COLO668 (cell line): ENCODE data around the gene HSPG2.
A peak's percentile ranks its signal among the peaks of the same experiment; 100 is the strongest.

Experiments used
- DNase-seq: peaks from one replicate; lab custom pipeline; 2025; ENCODE audit not compliant: unreplicated experiment; lab: John Stamatoyannopoulos, UW

HSPG2 gene

GRCh38 chr1:21867451-21867996 is 69.6 kb downstream of the HSPG2 start:
- no peak for DNase-seq

GRCh38 chr1:21866707-21867043 is 70.4 kb downstream of the HSPG2 start:
- peak; percentile 56 for DNase-seq

GRCh38 chr1:21865943-21866706 is 71.0 kb downstream of the HSPG2 start:
- DNase-seq = peak; percentile 88

DNA sequence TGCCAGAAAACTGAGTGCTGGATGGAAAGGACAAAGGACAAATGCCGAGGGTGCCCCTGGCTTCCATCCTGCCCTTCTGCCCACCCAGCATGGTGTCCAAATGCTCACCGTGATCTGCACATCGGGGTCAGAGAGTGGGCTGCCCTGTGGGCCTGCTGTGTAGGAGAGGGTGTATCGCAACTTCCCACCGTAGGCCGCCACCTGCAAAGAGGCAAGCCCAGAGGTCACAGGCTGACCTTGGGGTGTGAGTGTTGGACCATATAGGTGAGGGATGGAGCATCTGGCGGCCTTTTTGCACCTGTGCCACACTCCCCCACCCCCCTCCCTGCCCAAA is 71.5 kb downstream of the HSPG2 start:
- DNase-seq = no peak

DNA sequence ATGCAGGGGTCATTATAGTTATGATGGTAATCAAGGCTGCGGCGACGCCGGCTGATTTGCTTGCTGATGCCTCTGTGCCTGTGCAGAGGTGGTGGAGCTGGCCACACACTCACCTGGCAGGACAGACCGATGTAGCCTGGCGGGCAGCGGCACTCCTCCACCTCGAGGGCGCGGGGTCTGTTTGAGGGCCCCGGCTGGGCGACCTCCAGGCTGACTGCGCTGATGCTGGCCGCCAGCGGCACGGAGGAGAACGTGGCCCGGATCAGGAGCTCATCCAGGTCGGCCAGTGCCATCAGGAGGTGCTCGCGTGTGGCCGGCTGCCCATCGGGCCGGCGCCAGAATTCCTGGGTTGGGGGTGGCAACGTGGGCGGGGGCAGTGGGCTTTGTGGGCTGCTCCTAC is 72.4 kb downstream of the HSPG2 start:
- no peak for DNase-seq

DNA sequence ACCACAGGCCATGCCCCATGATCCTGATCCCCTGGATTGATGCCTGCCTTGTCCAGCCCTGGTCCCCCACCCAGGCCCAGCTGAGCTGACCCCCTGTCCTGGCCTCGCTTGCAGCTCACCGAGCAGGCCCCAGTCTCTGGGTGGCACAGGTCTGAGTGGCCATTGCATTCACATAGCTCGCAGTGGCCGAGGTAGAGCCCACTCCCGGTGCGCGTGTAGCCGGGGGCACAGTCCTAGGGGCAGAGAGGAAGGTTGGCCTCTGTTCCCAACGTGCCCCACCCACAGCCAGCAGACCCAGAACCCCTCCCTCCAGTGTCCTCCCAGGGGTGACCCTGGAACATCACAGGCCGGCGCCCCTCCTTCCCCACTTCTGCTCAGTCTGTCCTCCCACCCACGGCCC is 73.1 kb downstream of the HSPG2 start:
- no peak for DNase-seq

- no peak for DNase-seq
These were observed 75.3 kb downstream of the HSPG2 start for GRCh38 chr1:21861602-21862429.

GRCh38 chr1:21860971-21861370 is 76.1 kb downstream of the HSPG2 start:
- no peak for DNase-seq

- no peak for DNase-seq
These were observed 77.4 kb downstream of the HSPG2 start for GRCh38 chr1:21859669-21860179.

- DNase-seq = no peak
These were observed 79.1 kb downstream of the HSPG2 start for GRCh38 chr1:21857840-21858670.

DNA sequence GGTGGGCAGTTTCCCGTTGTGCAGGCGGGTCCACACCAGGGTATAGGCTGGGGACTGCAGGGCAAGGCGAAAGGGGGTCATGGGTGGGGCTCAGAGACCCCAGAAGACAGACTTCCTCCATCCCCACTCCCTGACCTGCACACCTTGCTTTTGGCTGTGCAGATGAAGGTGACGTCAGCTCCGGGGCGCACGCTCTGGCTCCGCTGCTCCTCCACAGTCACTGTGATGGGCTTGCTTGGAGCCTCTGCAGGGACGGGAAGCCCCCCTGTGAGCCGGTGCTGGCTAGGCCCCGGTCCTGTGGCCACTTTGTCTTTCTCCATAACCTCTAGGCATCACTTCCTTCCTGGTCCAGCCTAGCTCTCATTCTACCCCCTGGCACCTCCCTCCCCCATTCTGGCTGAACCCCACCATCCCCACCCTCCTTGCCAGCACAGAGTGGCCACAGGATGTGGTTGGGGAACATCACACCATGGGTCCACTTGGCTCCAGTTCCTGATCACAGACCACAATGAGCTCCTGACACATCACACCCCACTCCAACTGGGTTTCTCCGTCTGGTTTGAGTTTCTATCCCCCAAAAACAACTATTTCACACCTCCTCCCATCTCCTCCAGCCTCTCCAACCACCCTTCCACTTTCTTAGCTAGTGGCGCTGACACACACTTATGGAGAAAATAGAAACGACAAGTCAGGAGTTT is 79.8 kb downstream of the HSPG2 start:
- no peak for DNase-seq

DNA sequence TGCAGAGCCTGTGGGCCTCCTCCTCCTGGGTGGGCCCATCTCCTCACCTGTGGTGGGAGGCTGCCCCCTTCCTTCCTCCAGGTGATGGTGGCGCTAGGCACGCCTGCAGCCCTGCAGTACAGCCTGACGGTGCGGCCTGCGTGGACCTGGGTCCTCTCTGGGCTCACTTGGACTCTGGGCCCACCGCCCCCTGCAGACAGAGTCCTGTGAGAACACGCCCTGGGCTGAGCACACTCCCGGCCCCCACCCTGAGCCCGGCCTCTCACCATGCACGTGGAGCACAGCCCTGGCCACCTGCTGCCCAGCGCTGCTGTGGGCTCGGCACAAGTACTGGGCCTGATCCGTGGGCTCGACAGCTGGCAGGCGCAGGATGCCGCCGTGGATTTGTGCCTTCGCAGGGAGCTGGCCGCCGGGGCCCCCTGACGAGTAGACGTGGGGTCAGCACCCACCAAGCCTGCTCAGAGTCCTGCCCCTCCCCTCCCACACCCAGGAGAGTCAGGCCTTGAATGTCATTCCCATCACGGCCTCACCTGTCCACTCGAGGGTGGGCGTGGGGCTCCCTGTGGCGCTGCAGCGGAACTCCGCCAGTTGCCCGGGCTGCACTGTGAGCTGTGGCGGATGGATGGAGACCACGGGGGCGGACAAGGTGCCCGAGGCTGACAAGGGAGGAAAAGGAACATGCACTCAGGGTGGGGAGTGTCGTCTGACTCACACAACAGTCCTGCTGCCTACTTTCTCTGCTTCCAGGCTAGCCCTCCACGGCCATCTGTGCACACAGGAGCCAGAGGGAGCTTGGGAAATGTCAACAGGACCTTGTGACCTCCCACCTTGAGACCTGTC is 81.6 kb downstream of the HSPG2 start:
- DNase-seq = peak; percentile 46

GRCh38 chr1:21854751-21855131 is 82.4 kb downstream of the HSPG2 start:
- no peak for DNase-seq

DNA sequence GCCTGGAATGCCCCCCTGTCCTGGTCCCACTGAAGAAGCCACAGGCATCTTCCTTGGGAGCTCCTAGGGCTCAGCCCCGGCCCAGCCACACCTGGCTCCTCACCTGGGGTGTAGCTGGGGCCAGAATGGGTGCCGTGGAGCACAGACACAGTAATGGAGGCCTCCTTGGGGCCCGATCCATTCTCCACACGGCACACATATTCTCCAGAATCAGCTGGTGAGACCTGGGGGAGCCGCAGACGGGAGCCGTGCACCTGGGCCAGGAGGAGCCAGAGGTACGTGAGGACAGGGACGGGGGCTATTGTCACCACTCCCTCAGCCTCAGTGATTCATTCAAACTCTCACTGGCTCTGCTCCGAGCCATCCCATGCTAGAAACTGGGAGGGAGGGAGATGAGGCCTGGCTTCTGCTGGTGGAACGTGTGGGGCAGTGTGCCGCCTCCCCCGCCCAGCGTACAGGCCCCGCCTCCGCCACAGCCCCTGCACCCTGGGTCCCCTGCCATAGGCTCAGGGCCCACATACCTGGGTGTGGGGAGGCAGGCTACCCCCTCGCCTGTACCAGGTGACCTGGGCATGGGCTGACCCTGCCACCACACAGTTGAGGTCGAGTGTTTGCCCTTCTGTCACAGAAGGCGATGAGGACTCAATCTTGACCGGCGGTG is 82.9 kb downstream of the HSPG2 start:
- DNase-seq = no peak

DNA sequence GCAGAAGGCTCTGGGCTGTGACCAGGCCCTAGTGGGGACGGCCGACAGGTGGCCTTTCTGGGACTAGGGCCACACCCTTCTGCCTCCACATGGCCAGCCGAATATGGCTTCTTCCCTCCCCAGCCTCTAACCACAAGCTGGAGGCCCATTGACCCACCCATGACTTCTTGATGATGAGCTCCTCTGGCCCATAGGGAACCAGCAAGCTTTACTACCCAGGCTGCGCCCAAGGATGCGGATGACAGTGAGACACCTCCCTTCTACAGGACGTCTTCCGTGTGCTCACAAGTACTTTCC is 84.0 kb downstream of the HSPG2 start:
- no peak for DNase-seq

- DNase-seq = no peak
These were observed 84.6 kb downstream of the HSPG2 start for GRCh38 chr1:21852282-21853130.

GRCh38 chr1:21851430-21852250 is 85.5 kb downstream of the HSPG2 start:
- DNase-seq = no peak
